GM19025 (cell line): Measurements from ENCODE around the gene SCYGR5.
A peak's percentile ranks its signal among the peaks of the same experiment; 100 is the strongest.
"Not testable (repeated sequence)": the region's sequence is repeated elsewhere in the genome, so short reads cannot be mapped to it uniquely, and the experiment has no call there.

ENCODE experiments used
- ATAC-seq: cut with Tn5 transposase; IDR thresholded peaks from one replicate; pipeline ENCODE4 v1.9.1; 2021; ENCODE audit warnings: mild to moderate bottlenecking, low read depth, moderate library complexity; ENCODE audit not compliant: unreplicated experiment

The SCYGR5 gene, protein sequence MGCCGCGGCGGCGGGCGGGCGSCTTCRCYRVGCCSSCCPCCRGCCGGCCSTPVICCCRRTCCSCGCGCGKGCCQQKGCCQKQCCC

DNA sequence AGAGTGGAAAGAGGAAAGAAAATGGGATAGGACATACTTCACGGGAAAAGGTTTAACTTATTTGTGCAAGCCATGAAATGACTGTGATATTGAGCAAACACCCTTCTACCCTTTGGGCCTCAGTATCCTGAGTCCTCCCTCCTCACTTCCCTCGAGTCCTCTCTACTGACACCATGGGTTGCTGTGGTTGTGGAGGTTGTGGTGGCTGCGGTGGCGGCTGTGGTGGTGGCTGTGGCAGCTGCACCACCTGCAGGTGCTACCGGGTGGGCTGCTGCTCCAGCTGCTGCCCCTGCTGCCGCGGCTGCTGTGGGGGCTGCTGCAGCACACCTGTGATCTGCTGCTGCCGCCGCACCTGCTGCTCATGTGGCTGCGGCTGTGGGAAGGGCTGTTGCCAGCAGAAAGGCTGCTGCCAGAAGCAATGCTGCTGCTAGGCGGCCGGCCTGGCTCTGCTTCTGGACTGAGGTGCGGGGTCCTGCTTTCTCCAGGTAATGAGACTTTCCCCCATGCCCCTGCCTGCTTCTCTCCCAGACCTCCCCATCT is at the start of gene SCYGR5:
SCYGR5 (plus strand) TSS at position 174 of the 540 bp plus-strand sequence; CDS start at position 174, 0 bp downstream.
- ATAC-seq: not testable (repeated sequence)

GRCh38 chr2:227617316-227618230 is 49.0 kb upstream of the SCYGR5 start, which contains the start of gene SCYGR4:
Gene SCYGR4, plus strand, starts transcription at chr2:227617498. Its CDS starts 0 bp downstream, at chr2:227617498.
- ATAC-seq: no peak

- ATAC-seq: no peak
These were observed 43.4 kb upstream of the SCYGR5 start for GRCh38 chr2:227623226-227623625.

DNA sequence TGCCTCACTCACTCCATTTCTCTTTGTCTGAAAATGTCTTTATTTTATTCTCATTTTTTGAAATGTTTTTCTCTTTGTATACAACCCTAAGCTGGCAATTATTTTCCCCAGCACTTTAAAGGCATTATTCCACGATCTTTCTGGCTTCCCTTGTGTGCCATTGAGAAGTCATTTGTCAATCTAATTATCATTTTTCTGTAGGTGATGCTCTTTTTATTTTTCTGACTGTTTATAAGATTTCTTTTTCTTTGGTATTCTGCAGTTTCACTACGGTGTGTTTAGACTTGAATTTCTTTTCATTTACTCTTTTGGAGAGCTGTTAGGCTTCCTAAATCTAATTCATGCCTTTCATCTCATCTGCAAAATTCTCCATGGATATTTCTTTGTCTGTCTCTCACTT is 41.2 kb upstream of the SCYGR5 start:
- ATAC-seq: no peak

GRCh38 chr2:227626580-227627151 is 39.9 kb upstream of the SCYGR5 start:
- ATAC-seq: no peak

- peak; percentile 96 for ATAC-seq
These were observed 38.8 kb upstream of the SCYGR5 start for GRCh38 chr2:227627769-227628168.

DNA sequence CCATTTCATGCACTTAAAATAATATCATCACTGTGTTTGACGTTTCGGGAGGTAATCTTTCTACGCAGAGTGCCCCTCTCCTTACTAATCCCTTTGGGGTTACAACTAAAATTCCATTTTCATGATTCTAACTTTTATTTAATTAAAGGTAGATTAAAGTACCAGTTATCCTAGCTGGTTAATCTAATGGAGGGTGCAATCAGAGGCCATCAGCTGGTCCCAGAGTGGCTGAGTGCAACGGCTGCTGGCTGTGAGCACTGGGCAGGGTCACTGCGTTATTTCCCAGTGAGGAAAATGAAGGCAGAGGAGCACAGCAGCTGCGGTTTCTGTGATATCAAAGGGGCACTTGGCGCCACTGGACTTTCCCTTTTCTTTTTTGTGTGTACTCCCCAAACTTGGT is 37.2 kb upstream of the SCYGR5 start:
- no peak for ATAC-seq

DNA sequence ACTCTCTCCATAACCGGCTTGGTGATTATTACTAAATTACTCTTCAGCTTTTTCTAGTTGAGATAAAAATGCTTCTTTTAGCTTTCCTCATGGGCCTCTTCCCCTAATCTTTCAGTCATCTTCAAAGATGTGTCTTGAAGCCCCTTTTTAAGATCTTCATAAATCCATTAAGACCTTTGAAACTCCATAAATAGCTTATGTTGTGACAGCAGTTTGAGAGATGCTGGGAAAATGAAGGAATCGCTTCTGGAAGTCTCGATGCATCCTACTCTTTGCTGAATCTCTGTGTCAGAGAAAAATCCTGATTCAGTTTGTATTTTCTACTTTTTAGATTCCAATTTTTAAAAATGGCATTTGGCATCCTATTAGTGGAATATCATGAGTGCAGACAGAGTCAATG is 36.3 kb upstream of the SCYGR5 start:
- ATAC-seq: no peak

- ATAC-seq: no peak
These were observed 33.8 kb upstream of the SCYGR5 start for GRCh38 chr2:227632827-227633226.

GRCh38 chr2:227634201-227634600 is 32.4 kb upstream of the SCYGR5 start:
- no peak for ATAC-seq

DNA sequence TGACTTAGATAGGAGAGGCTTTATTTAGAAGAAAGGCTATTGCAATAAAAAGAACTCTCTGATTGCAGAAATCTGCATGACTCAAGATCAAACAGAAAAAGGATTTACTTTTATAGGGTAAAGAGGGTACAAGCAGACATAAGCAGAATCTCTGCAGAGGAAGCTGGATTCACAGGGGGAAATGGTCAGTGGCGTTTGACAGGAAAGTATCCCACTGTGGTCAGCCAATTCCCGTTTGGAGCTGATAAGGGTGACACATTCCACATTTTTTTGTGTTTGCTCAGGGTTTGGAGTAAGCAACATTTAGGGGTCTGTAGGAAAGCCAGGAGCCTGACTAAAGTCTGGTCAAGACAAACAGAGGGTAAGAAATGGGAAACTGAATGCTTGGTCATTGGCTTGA is 23.9 kb upstream of the SCYGR5 start:
- ATAC-seq: no peak

DNA sequence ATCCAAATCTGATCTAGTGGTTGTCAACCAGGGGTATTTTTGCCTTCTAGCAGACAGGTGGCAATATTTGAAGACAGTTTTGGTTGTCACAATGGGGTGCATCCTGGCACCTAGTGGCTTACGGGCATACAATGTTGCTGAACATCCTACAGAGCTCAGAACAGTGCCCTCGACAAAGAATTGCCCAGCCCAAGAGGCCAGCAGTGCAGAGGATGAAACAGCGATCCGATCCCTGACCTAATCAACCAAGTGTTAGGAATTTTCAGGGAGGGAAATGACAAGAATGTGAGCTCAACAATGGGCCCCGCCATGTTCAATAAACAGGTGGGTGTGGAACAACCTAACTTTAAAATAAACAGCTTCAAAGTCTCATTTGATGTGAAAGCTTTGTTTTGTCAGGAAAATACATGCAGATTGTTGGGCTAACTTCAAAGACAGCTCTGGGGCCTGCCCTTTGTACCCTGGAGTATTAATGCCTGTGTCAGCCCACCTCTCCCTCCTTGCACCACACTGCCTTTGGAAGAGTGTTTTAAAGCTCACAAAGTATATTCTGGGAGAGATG is 22.5 kb upstream of the SCYGR5 start:
- ATAC-seq: no peak

GRCh38 chr2:227653419-227653818 is 13.2 kb upstream of the SCYGR5 start:
- ATAC-seq: no peak

GRCh38 chr2:227654426-227654825 is 12.2 kb upstream of the SCYGR5 start:
- no peak for ATAC-seq

- no peak for ATAC-seq
These were observed 11.2 kb upstream of the SCYGR5 start for GRCh38 chr2:227655454-227655853.

- no peak for ATAC-seq
These were observed 9.3 kb upstream of the SCYGR5 start for GRCh38 chr2:227657199-227657845.

- no peak for ATAC-seq
These were observed 5.5 kb upstream of the SCYGR5 start for GRCh38 chr2:227661025-227661649.

DNA sequence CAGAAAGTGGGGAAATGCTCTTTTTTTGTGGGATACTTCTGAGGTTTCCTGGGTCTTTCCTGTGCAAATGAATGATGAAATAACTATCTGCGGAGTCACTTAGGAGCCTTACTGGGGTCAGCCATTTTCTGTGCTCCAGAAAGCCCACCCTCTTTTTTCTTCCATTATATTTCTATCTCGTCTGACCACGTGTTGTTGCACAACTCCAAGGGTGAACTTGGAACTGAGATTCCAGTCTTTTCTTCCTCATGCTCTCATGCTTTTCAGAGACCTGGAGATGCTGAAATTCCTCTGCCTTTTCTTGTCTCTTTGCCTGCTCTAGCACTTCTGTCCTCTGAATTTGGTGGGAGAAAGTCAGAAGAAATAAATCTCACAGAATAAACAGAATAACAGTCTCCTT is 4.8 kb upstream of the SCYGR5 start:
- ATAC-seq: no peak

DNA sequence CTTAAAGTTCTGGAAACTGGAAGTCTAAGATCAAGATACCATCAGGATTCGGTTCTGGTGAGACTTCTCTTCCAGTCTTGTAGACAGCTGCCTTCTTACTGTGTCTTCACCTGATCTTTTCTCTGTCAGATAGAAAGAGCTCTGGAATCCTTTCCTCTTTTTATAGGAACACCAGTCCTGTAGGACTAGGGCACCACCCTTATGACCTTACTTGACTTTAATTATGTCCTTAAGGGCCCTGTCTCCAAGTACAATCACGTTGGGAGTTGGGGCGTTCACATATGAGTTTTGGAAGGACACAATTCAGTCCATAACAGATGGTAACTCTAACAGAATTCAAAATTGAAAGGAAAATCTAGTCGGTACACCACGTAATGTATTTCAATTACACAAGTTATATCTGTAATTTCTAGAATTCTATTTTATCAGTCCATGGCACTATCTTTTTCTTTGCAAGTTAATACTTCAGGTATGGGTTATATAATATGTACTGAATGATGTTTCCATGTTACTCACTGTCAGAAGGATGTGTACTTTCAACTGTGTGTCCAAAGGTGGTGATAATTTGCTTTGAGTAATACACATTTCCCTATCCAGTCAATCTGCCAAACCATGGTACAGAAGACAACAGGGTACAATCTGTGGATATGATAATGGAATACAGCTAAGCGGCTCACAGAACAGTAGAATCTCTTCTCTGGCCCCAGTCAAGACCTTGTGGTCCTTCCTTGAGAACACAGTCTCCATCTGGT is 1.2 kb upstream of the SCYGR5 start:
- ATAC-seq: no peak
